ENCODE results near the gene ZBTB16. TPM values are rescaled to one million over a fixed set of nuclear protein-coding genes. Genes with fewer than 3 reads are reported as not detected.
A peak's percentile ranks its signal among the peaks of the same experiment; 100 is the strongest.

ZBTB16 gene
- total RNA-seq, 1 donor from 2014 or later, result 21.9 TPM

DNA sequence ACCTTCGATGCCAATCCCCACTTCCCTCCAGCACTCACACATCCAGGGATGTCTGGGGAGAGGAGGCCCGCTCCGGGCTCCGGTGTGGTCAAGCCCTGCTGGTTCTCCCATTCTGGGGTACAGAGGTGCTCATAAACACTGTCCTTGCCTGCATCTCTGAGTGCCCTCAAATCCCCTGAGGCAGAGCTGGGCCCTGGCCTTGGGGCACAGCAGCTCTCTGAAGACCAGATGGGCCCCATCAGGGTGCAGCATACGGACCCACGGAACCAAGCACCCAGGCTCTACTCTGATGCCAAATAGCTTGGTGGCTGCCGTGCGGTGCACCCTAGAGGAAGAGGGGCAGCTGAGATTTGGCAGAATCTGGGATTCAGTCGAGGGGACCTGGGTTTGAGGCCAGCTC, 201.0 kb downstream of the ZBTB16 start:
- no peak for TF ChIP-seq CTCF (IDR thresholded peaks at IDR 0.05)
- H3K27ac Mint-ChIP-seq (ENCODE audit: unreplicated experiment), result no peak overlapping the region
- H3K27me3 Mint-ChIP-seq (ENCODE audit: low read depth), result peaks cover 2% of the 10 kb centered on the region
- peaks cover 36% of the 10 kb centered on the region for H3K4me1 Mint-ChIP-seq (ENCODE audit: low read depth)
- H3K36me3 Mint-ChIP-seq (ENCODE audit: low read depth), result peaks cover 5% of the 10 kb centered on the region
- no peaks in the 10 kb centered on the region for H3K9me3 Mint-ChIP-seq (ENCODE audit: low read depth)
- no peak overlapping the region for H3K4me3 Mint-ChIP-seq (ENCODE audit: unreplicated experiment)
- DNase-seq (ENCODE audit: low spot score), result no peak

DNA sequence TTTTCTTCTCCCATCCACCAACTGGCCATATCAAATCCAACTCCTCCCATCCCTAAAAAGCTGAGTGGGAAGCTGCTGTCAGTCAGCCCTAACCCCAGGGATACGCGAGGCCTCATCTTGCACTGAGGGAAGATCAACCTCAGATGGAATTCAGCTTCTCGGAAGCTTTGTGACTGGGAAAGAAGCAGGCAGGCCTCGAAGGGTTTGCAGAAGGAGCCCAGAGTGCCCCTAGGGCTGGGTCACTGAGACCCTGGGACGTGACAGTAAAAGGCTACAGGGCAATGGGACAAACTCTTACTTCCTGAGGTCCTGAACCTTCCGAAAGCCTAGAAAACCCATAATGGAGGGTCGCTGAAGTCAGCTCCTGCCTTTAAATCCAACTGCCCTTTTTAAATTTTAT, 202.3 kb downstream of the ZBTB16 start:
- H3K27ac Mint-ChIP-seq (ENCODE audit: unreplicated experiment), result no peak overlapping the region
- H3K9me3 Mint-ChIP-seq (ENCODE audit: low read depth), result no peaks in the 10 kb centered on the region
- peaks cover 34% of the 10 kb centered on the region for H3K4me1 Mint-ChIP-seq (ENCODE audit: low read depth)
- DNase-seq (ENCODE audit: low spot score), result no peak
- TF ChIP-seq CTCF (IDR thresholded peaks at IDR 0.05), result no peak
- H3K27me3 Mint-ChIP-seq (ENCODE audit: low read depth), result peaks cover 6% of the 10 kb centered on the region
- peaks cover 4% of the 10 kb centered on the region for H3K36me3 Mint-ChIP-seq (ENCODE audit: low read depth)
- H3K4me3 Mint-ChIP-seq (ENCODE audit: unreplicated experiment), result no peak overlapping the region

GRCh38 chr11:114262681-114263512, 203.4 kb downstream of the ZBTB16 start:
- Mint-ChIP-seq H3K27me3 (ENCODE audit: low read depth) (peaks cover 11% of the 10 kb centered on the region), H3K9me3 (ENCODE audit: low read depth) (no peaks in the 10 kb centered on the region), H3K36me3 (ENCODE audit: low read depth) (no peaks in the 10 kb centered on the region), H3K27ac (ENCODE audit: unreplicated experiment) (no peak overlapping the region), H3K4me1 (ENCODE audit: low read depth) (peaks cover 24% of the 10 kb centered on the region), H3K4me3 (ENCODE audit: unreplicated experiment) (no peak overlapping the region)
- TF ChIP-seq CTCF (IDR thresholded peaks at IDR 0.05), result peak; percentile 89
- no peak for DNase-seq (ENCODE audit: low spot score)

DNA sequence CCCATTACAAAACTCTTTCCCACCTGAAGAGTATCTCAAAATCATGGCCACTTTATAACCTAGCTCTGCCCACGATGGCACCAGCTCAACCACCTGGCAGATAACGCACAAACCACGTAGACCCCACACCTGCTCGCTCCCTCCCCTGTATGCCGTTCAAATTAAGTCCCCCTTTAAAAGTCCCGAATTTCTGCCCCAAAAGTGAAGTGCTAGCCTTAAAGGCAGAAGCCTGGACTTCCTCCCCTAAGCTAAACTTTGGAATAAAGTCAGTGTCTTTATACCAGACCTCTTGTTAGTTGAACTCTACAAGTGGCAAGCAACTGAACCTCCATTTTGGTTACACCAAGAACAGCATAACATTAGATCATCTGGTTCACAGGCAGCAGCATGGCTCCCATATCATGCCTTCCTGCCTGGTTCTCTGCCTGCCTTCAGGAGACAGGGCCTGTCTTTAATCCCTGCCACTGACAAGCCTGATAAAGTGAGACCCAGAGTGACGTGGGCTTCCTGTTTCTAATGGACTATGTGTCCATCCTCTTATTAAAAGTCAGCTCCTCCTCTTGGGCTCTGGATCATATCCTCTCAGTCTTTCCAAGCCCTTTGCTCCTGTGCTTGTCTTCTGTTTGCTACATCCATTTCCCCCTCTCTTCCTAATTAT, 204.1 kb downstream of the ZBTB16 start:
- Mint-ChIP-seq H3K27me3 (ENCODE audit: low read depth) (peaks cover 12% of the 10 kb centered on the region), H3K4me3 (ENCODE audit: unreplicated experiment) (no peak overlapping the region), H3K9me3 (ENCODE audit: low read depth) (no peaks in the 10 kb centered on the region), H3K4me1 (ENCODE audit: low read depth) (peaks cover 17% of the 10 kb centered on the region), H3K36me3 (ENCODE audit: low read depth) (no peaks in the 10 kb centered on the region), H3K27ac (ENCODE audit: unreplicated experiment) (no peak overlapping the region)
- DNase-seq (ENCODE audit: low spot score), result no peak
- TF ChIP-seq CTCF (IDR thresholded peaks at IDR 0.05), result no peak

DNA sequence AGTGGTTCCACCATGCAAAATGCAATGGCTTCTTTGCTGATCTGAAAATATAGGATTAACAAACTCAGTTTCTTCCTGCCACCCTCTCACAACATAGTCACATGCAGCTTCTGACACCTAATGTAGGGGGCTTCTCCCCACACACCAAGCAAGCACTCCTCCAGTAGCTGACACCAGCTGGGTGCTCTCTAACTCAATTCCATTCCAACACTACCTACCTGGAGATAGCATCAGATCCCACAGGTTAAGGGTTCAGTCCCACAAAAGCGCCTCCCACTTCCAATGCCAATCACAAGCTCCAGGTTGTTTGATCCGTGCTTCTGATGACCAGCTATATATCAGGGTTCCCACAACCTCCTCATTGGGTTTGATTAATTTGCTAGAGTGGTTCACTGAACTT, 204.9 kb downstream of the ZBTB16 start:
- Mint-ChIP-seq H3K4me3 (ENCODE audit: unreplicated experiment) (no peak overlapping the region), H3K36me3 (ENCODE audit: low read depth) (no peaks in the 10 kb centered on the region), H3K27me3 (ENCODE audit: low read depth) (peaks cover 18% of the 10 kb centered on the region), H3K4me1 (ENCODE audit: low read depth) (peaks cover 13% of the 10 kb centered on the region), H3K27ac (ENCODE audit: unreplicated experiment) (no peak overlapping the region), H3K9me3 (ENCODE audit: low read depth) (no peaks in the 10 kb centered on the region)
- no peak for TF ChIP-seq CTCF (IDR thresholded peaks at IDR 0.05)
- DNase-seq (ENCODE audit: low spot score), result no peak
